Diencephalon (tissue), 1 donor: ENCODE data around the gene CRYBA4. TPM values are rescaled to one million over a fixed set of nuclear protein-coding genes. Genes with fewer than 3 reads are reported as not detected.

Source experiments
- small RNA-seq: library from RNA; depleted of rRNA; stranded (forward); fragments of <200 nt; gene quantifications from one replicate; pipeline ENCODE3, GENCODE V24; 2014
- total RNA-seq: library from RNA; depleted of rRNA; stranded (reverse); fragments of >200 nt; gene quantifications from one replicate; pipeline ENCODE4 v1.2.3, GENCODE V29; 2014

The CRYBA4 gene
- total RNA-seq, result not detected

DNA sequence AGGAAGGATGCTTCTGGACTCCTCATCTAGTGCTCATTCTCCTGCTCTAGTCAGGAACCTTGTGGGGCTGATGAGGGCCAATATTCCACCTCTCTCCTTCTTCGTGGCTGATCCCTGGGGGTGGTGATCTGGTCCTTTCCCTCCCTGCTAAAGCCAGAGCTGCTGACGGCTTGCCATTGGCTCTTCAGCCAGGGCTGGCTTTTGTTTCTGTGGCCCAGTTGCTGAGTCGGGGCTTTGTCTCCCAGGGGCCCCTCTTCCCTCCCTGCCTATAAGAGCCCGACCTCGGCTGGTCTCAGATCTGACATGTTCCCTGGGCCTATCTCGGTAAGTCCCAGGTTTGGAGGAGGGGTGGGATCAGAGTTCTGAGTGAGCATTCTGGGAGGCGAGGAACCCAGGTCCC, at the start of gene CRYBA4:
Gene CRYBA4 (plus strand): TSS at position 301 of the 400 bp plus-strand sequence. CDS start 634 bp downstream, outside the sequence.

DNA sequence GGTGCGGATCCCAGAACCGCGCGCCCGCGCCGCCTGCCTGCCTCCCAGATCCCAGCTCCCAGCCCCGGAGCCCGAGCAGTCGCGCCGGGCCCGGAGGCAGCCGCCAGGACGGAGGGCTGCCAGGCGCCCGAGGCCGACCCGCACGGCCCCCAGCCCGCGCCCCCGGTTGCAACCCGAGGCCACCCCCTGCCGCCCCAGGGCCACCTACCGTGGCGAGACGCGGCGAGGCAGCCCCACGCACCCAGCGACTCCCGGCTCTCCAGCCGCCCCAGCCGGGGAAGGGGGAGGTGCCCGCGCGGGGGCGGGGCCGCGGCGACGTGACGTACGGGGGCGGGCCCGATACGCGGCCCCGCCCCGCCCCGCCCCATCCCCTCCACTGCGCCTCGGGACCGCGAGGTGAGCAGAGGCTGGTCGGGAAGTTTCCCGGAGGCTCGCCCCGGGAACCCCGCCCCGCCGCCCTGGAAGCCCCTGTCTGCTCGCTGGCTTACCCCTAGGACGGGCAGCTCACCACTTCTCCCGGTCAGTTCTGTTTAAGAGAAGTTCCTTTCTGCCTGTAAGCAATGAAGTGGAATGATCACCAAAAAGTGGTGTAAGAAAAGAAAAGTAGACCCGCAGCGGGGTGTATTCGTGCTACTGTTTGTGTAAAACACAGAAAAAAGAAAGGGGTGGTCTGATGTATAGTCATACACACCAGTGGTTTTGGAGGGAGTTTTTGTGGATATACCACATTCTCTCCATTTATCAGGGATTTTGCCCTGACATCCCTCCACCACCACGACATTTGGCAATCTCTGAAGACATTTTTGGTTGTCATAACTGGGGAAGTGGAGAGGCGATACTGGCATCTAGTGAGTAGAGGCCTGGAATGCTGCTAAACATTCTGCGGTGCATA, 31.7 kb upstream of the CRYBA4 start, which contains the start of gene TPST2:
Gene TPST2 (minus strand): TSS at position 288 of the 892 bp plus-strand sequence. CDS start 48,502 bp downstream, outside the sequence.

DNA sequence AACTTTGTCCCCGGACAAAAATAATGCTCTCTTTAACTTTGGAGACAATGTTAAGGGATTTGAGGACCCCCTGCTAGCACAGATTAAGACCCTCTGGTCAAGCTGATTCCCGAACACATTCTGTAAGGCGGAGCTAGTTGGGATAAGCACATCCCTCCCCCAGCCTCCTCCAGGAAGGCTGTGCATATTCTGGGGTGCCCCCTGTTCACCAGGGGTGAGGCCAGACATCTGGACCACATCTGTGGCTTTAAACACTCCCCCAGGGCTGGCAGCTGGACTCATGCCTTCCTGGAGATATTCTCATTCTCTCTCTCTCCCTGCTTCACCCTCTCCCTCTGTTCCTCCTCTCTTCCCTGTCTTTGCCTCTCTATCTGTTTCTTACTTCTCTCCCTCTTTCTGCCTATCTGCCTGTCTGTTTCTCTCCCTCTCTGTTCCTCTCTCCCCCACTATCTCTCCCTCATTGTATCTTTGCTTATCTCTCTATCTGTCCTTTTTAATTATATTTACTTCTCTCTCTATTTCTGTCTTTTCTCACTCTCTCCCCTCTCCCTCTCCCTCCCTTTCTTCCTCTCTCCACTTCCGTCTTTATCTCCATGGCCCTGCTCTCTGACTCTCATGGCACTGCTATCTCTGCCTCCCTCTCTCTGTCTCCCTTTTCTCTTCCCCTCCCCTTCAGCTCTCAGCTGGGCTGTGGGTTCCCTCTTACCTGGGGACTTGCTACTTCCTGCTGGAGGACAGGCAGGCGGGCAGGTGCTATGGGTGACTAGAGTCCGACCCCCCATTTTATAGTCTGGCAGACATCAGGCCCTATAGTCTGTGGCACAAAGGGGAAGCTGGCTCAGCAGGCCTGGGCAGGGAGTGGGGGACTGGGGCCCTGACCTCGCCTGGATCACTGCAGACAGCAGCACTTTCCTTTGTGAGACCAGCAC, 4.2 kb upstream of the CRYBA4 start, which contains the start of gene CRYBB1:
Gene CRYBB1 (minus strand): TSS at position 757 of the 929 bp plus-strand sequence. CDS start 1,708 bp downstream, outside the sequence.

DNA sequence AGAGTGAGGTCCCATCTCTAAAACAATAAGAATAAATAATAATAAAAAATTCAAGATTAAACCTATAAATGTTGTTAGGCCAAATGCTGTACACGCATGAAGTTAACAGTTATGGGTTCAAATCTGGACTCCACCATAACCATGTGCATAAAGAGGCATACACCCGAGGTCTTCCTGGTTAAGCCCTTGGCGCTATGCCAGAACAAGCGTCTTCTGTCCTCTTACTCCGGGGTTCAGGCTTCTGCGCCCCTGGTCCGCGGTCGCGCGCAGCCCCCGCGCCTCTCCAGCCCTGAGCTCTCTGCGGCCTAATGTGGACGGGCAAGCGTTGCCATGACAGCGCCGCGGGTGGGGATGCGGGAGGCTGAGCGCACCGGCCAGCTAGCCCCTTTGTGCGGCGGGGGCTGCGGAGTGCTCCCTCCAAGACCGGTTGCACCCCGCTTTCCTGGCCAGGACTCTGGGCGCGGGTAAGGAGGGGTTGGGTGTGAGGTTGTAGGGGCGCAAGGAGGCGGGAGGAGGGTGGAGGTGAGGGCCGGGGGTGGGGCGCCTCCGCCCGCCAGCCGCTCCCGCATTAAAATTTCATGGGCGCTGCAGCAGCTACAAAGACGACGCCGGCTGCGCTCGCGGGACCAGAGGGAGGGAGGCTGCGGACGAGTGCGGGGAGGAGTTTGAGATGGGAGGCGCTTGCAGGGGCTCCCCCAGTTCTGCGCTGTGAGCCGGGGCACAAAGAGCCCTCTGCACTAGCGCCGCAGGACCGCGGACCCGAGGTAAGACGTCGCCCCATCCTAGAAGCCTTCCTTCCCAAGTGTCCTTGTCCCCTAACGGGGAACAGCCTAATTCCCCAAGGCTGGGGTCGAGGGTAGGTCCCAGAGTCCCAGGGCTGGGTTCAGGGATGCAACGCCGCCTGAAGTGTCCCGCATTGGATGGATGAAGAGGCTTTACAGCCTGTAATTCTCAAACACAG, 35.4 kb downstream of the CRYBA4 start, which contains the start of gene MIAT:
Gene MIAT (plus strand): TSS at position 698 of the 961 bp plus-strand sequence.

Small RNA genes within 50 kb of the gene (small RNA-seq; reads per million reads assigned to genes)
- gene RF01874, result not detected

Other genes starting within 250 kb of the CRYBA4 start
- gene ASPHD2, start 192.7 kb upstream of the CRYBA4 start, total RNA-seq, result 15.5 TPM
- 34.4 TPM for gene HPS4, start 138.2 kb upstream of the CRYBA4 start, total RNA-seq
- 17.1 TPM for gene SRRD, start 138.1 kb upstream of the CRYBA4 start, total RNA-seq
- gene TFIP11, start 109.5 kb upstream of the CRYBA4 start, total RNA-seq, result 36.4 TPM
- 10.4 TPM for gene TPST2, start 31.8 kb upstream of the CRYBA4 start, total RNA-seq
- gene CRYBB1, start 3.9 kb upstream of the CRYBA4 start, total RNA-seq, result 2.1 TPM
- gene MIAT, start 35.6 kb downstream of the CRYBA4 start, total RNA-seq, result 125 TPM